OCI-LY1 (cell line): ENCODE data around the gene RGS10.

Source experiments
- H2AFZ ChIP-seq: fragments of 200-600 bp; sonication (generic), shearing (Covaris generic); 2 replicates; pipeline ENCODE4 v1.6.0; 2014; ENCODE audit warnings: antibody characterized with exemption, mild to moderate bottlenecking, low read length
- H3F3A ChIP-seq: fragments of 200-600 bp; sonication (generic), shearing (Covaris generic); 2 replicates; pipeline ENCODE4 v1.6.0; 2014; ENCODE audit warnings: mild to moderate bottlenecking, antibody characterized with exemption, low read length, moderate library complexity; ENCODE audit not compliant: insufficient read depth
- H3K27ac ChIP-seq: fragments of 200-600 bp; sonication (generic); 2 replicates; pipeline ENCODE4 v1.5.1; 2014; ENCODE audit warnings: low read length, mixed run types, mild to moderate bottlenecking, low read depth; ENCODE audit not compliant: poor library complexity, severe bottlenecking
- H3K27me3 ChIP-seq: fragments of 200-600 bp; sonication (generic); 2 replicates; pipeline ENCODE4 v1.6.0; 2014; ENCODE audit warnings: antibody characterized with exemption, mild to moderate bottlenecking, low read length, moderate library complexity; ENCODE audit not compliant: insufficient read depth
- H3K36me3 ChIP-seq: fragments of 200-600 bp; sonication (generic); 2 replicates; pipeline ENCODE4 v1.6.1; 2014; ENCODE audit warnings: mild to moderate bottlenecking, antibody characterized with exemption, low read length, moderate library complexity, mixed read lengths; ENCODE audit not compliant: insufficient read depth
- H3K4me1 ChIP-seq: fragments of 200-600 bp; sonication (generic); 2 replicates; pipeline ENCODE4 v1.5.1; 2014; ENCODE audit warnings: mild to moderate bottlenecking, low read length, moderate library complexity; ENCODE audit not compliant: insufficient read depth, severe bottlenecking
- H3K4me2 ChIP-seq: fragments of 200-600 bp; sonication (generic), shearing (Covaris generic); 2 replicates; pipeline ENCODE4 v1.6.1; 2014; ENCODE audit warnings: low read length
- H3K4me3 ChIP-seq: fragments of 200-600 bp; sonication (generic); 2 replicates; pipeline ENCODE4 v1.5.1; 2014; ENCODE audit warnings: low read length, low read depth, mild to moderate bottlenecking, mixed read lengths; ENCODE audit not compliant: poor library complexity, severe bottlenecking
- H3K79me2 ChIP-seq: fragments of 200-600 bp; shearing (Covaris generic); 2 replicates; pipeline ENCODE4 v1.6.1; 2016; ENCODE audit warnings: mixed run types, low read length, mixed read lengths; ENCODE audit not compliant: insufficient read depth
- H3K9ac ChIP-seq: fragments of 200-600 bp; sonication (generic), shearing (Covaris generic); 2 replicates; pipeline ENCODE4 v1.6.1; 2014; ENCODE audit warnings: mild to moderate bottlenecking, low read length, mixed read lengths
- H3K9me2 ChIP-seq: fragments of 200-600 bp; sonication (generic), shearing (Covaris generic); 2 replicates; pipeline ENCODE4 v1.6.1; 2014; ENCODE audit warnings: low read depth, mild to moderate bottlenecking, low read length, mixed read lengths
- H3K9me3 ChIP-seq: fragments of 200-600 bp; shearing (Covaris generic); 2 replicates; pipeline ENCODE4 v1.6.1; 2014; ENCODE audit warnings: low read length, mixed read lengths
- H4K20me1 ChIP-seq: fragments of 200-600 bp; sonication (generic), shearing (Covaris generic); 2 replicates; pipeline ENCODE4 v1.6.0; 2016; ENCODE audit warnings: mild to moderate bottlenecking, low read length; ENCODE audit not compliant: insufficient read depth
- CTCF ChIP-seq: fragments of 200-600 bp; sonication (generic), shearing (Covaris generic); IDR thresholded peaks from 2 replicates; pipeline ENCODE4 v1.5.1; 2017; ENCODE audit warnings: mild to moderate bottlenecking, antibody characterized with exemption, low read length, moderate library complexity, mixed read lengths
- EZH2 ChIP-seq: fragments of 200-600 bp; sonication (generic), shearing (Covaris generic); IDR thresholded peaks from 2 replicates; pipeline ENCODE4 v1.8.0; 2017; ENCODE audit warnings: borderline replicate concordance, mixed run types, mild to moderate bottlenecking, antibody characterized with exemption, low read length, moderate library complexity, mixed read lengths

The RGS10 gene

GRCh38 chr10:119495021-119495505, 47.5 kb downstream of the RGS10 start:
- Histone ChIP-seq H3K4me2 (no peak overlapping the region), H3K27ac (no peak overlapping the region), H3K9ac (no peak overlapping the region), H3K4me3 (no peak overlapping the region), H3K36me3 (no peaks in the 10 kb centered on the region), H3K9me3 (no peaks in the 10 kb centered on the region), H4K20me1 (no peaks in the 10 kb centered on the region), H3K79me2 (no peaks in the 10 kb centered on the region), H3F3A (no peaks in the 10 kb centered on the region), H2AFZ (no peak overlapping the region), H3K27me3 (no peaks in the 10 kb centered on the region), H3K4me1 (no peaks in the 10 kb centered on the region), H3K9me2 (no peaks in the 10 kb centered on the region)
- TF ChIP-seq EZH2 (no peak), CTCF (no peak)

- Histone ChIP-seq H3F3A (no peaks in the 10 kb centered on the region), H3K36me3 (no peaks in the 10 kb centered on the region), H3K4me1 (no peaks in the 10 kb centered on the region), H2AFZ (no peak overlapping the region), H3K9me3 (no peaks in the 10 kb centered on the region), H3K9me2 (no peaks in the 10 kb centered on the region), H3K27me3 (no peaks in the 10 kb centered on the region), H4K20me1 (no peaks in the 10 kb centered on the region), H3K79me2 (no peaks in the 10 kb centered on the region), H3K9ac (no peak overlapping the region), H3K4me2 (no peak overlapping the region), H3K4me3 (no peak overlapping the region), H3K27ac (no peak overlapping the region)
- TF ChIP-seq CTCF (no peak), EZH2 (no peak)
These were observed 48.1 kb downstream of the RGS10 start for GRCh38 chr10:119494236-119495020.

- H3K9me3 ChIP-seq = no peaks in the 10 kb centered on the region
- no peak overlapping the region for H3K4me3 ChIP-seq
- H3F3A ChIP-seq = no peaks in the 10 kb centered on the region
- H3K79me2 ChIP-seq = no peaks in the 10 kb centered on the region
- no peak overlapping the region for H3K9ac ChIP-seq
- no peak overlapping the region for H2AFZ ChIP-seq
- H4K20me1 ChIP-seq = no peaks in the 10 kb centered on the region
- H3K36me3 ChIP-seq = no peaks in the 10 kb centered on the region
- no peak overlapping the region for H3K27ac ChIP-seq
- H3K4me1 ChIP-seq = no peaks in the 10 kb centered on the region
- H3K27me3 ChIP-seq = no peaks in the 10 kb centered on the region
- no peaks in the 10 kb centered on the region for H3K9me2 ChIP-seq
- no peak overlapping the region for H3K4me2 ChIP-seq
- TF ChIP-seq EZH2 (no peak), CTCF (no peak)
These were observed 49.4 kb downstream of the RGS10 start for GRCh38 chr10:119493155-119493554.
